ENCODE data around the gene HPSE2.

DNA sequence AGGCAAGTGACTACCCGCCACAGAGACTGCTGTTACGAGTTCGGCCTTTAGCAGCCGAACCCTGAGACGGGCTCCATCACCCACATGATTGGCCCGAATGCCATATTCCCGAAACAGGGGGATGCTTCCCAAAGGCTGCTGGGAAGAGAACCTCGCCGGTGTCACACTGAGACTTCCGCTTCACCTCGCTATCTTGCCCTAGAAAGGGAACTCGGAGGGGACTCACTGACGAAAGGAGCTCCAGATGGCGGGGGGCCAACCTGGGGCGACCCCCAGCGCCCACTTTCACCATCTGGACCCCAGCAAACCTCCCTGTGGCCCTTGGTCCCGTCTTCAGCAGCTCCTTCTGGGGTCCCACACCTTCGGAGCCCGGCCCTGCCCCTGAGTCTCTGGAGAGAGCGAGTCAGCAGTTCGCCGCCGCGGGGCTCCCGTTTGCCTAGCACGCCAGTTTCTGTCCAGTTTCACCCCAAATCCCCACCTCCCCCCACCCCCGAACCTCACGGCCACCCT is 789.4 kb downstream of the HPSE2 start:
- no peak for TF ChIP-seq POLR2AphosphoS5 (IDR thresholded peaks at IDR 0.05; ENCODE audit: low read depth, low read length)
- TF ChIP-seq SIN3A (IDR thresholded peaks at IDR 0.05; ENCODE audit: borderline replicate concordance, insufficient read depth, low read length), result no peak
- TF ChIP-seq TAF1 (IDR thresholded peaks at IDR 0.05; ENCODE audit: borderline replicate concordance, insufficient read depth, low read length), result no peak
- TF ChIP-seq, protein P1, sequence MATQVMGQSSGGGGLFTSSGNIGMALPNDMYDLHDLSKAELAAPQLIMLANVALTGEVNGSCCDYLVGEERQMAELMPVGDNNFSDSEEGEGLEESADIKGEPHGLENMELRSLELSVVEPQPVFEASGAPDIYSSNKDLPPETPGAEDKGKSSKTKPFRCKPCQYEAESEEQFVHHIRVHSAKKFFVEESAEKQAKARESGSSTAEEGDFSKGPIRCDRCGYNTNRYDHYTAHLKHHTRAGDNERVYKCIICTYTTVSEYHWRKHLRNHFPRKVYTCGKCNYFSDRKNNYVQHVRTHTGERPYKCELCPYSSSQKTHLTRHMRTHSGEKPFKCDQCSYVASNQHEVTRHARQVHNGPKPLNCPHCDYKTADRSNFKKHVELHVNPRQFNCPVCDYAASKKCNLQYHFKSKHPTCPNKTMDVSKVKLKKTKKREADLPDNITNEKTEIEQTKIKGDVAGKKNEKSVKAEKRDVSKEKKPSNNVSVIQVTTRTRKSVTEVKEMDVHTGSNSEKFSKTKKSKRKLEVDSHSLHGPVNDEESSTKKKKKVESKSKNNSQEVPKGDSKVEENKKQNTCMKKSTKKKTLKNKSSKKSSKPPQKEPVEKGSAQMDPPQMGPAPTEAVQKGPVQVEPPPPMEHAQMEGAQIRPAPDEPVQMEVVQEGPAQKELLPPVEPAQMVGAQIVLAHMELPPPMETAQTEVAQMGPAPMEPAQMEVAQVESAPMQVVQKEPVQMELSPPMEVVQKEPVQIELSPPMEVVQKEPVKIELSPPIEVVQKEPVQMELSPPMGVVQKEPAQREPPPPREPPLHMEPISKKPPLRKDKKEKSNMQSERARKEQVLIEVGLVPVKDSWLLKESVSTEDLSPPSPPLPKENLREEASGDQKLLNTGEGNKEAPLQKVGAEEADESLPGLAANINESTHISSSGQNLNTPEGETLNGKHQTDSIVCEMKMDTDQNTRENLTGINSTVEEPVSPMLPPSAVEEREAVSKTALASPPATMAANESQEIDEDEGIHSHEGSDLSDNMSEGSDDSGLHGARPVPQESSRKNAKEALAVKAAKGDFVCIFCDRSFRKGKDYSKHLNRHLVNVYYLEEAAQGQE (IDR thresholded peaks at IDR 0.05; ENCODE audit: insufficient read depth in 1 of 2, low read depth in 2 of 2, low read length in 2 of 2), result no peak

All from PFSK-1 (cell line).